Uterus (tissue), 2 donors: ENCODE data around the gene PLXNA4.

ENCODE experiments used
- CTCF ChIP-seq, 4 experiments: fragments of 200-600 bp in 2 of 4; fragments of 450-650 bp in 2 of 4; sonication (generic) in 2 of 4; IDR thresholded peaks; one replicate each; pipeline ENCODE4 v1.5.1; 2016 to 2019; ENCODE audit warnings: antibody characterized with exemption in 4 of 4, mild to moderate bottlenecking in 2 of 4, moderate library complexity in 1 of 4
- POLR2A ChIP-seq, 2 donors: fragments of 450-650 bp; IDR thresholded peaks; one replicate each; pipeline ENCODE4 v1.6.1; 2016; ENCODE audit warnings: antibody characterized with exemption in 2 of 2, mild to moderate bottlenecking in 1 of 2, moderate library complexity in 1 of 2

- TF ChIP-seq CTCF (IDR thresholded peaks at IDR 0.05) = no peak
- TF ChIP-seq POLR2A (IDR thresholded peaks at IDR 0.05) = no peak
Measured at GRCh38 chr7:132102942-132103341, 473.3 kb downstream of the PLXNA4 start.
